Heart left ventricle (tissue), 13 donors: ENCODE data around the gene KCNMA1.

Source experiments
- POLR2A ChIP-seq, 2 donors: fragments of 450-650 bp; IDR thresholded peaks; one replicate each; pipeline ENCODE4 v1.6.1; 2017; ENCODE audit warnings: antibody characterized with exemption in 2 of 2, mild to moderate bottlenecking in 2 of 2, moderate library complexity in 2 of 2
- TF ChIP-seq, protein P1 (sequence below), 12 donors: fragments of 200-600 bp; sonication (generic) in 4 of 12; IDR thresholded peaks; one replicate each; pipeline versions ENCODE4 v1.5.0 to v1.8.0; 2018 to 2022; ENCODE audit warnings: antibody characterized with exemption in 12 of 12, mild to moderate bottlenecking in 5 of 12
- donor health status: ischemic (EF 13 %, LVEDD 7.1; RV severe dilation, severe dysfunction).
- donor health status: DM: no; HTN: yes; CAD: no.
- donor health status: DM: no; HTN: no; CAD: no.
- donor health status: ischemic (EF 25% LVEDD 6.9; RV normal size, moderate dysfunction).
- donor health status: ischemic (EF 25% LVEDD 5.7; RV mildly dilated, moderate dysfunction).
- donor health status: ischemic (EF 35%, LVEDD 5.7; RV mildly dilated, moderate dysfunction).
- donor health status: nonischemic (EF 11% LVEDD 7.7; RV severe dilation, severe dysfunction).
- donor health status: DM: yes; HTN: yes; CAD: no.
- donor health status: PGD.
- donor health status: ischemic (EF 29% LVEDD 5.4; RV normal size, mild dysfunction).
- donor health status: nonischemic (EF 23%, LVEDD 6.1; RV moderate dilation, normal function).

DNA sequence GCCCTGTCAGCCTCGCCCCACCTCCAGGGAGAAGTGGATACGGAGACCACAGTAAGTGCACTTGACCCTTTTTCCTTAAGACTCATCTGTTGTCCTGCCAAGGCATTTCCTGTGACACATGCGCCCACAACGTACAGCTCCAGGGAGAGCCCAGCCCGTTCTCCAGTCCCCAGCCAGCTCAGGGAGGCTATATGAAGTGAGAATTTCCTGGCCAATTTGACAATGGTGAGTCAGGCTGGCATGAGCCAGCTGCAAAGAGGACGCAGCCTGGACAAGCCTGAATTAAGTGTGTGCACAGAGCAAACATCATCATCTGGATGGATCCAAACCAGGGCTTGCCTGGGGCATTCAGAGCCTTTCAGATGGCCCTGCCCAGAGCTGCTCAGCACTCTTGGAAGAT, 244.8 kb downstream of the KCNMA1 start:
- TF ChIP-seq, protein P1, sequence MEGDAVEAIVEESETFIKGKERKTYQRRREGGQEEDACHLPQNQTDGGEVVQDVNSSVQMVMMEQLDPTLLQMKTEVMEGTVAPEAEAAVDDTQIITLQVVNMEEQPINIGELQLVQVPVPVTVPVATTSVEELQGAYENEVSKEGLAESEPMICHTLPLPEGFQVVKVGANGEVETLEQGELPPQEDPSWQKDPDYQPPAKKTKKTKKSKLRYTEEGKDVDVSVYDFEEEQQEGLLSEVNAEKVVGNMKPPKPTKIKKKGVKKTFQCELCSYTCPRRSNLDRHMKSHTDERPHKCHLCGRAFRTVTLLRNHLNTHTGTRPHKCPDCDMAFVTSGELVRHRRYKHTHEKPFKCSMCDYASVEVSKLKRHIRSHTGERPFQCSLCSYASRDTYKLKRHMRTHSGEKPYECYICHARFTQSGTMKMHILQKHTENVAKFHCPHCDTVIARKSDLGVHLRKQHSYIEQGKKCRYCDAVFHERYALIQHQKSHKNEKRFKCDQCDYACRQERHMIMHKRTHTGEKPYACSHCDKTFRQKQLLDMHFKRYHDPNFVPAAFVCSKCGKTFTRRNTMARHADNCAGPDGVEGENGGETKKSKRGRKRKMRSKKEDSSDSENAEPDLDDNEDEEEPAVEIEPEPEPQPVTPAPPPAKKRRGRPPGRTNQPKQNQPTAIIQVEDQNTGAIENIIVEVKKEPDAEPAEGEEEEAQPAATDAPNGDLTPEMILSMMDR (IDR thresholded peaks at IDR 0.05), result no peak
- no peak for TF ChIP-seq POLR2A (IDR thresholded peaks at IDR 0.05)
